AG20443 (cell line): ENCODE data around the gene MYO7A.

Source experiments
- DNase-seq: peaks from one replicate; pipeline ENCODE4 v3.0.0; 2012; ENCODE audit warnings: low spot score, mixed read lengths

Gene MYO7A

GRCh38 chr11:77146261-77147035 is 18.4 kb downstream of the MYO7A start:
- DNase-seq, result no peak

DNA sequence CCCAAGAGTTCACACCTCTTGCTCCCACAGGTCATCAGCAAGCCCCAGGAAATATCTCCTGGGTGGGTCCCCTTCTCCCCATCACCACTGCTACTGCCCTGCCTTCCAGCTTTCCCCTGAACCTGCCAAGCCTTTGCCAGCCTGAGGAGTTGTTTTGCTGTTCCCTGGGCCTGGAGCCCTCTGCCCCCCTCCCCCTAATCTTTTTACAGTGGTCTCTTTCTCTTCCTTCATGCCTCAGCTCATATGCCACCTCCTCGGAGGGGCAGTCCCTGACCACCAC is 18.9 kb downstream of the MYO7A start:
- no peak for DNase-seq

DNA sequence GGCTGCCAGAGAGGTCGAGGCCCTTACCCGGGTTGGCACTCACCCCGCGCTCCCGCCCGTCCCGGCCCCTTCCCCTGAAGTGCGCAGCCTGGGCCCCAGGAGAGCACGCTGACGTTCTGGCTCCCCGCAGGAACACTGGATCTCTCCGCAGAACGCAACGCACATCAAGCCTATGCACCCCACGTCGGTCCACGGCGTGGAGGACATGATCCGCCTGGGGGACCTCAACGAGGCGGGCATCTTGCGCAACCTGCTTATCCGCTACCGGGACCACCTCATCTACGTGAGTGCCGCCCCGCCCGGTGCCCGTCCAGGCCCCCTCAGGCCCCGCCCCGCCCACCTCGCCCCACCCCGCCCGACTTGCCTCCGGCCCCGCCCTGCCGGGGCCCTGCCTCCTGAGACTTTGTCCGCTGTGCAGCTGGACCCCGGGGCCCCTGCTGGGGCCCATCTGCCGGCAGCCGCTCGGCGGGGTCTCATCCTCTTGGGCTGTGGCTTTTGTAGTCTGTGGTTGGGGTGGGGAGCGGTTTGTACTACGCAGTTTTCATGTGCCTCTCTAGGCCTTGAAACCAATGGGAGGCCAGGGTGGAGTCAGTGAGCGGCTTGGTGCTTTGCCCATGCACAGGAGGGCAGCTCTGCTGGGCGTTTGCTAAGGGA is 19.7 kb downstream of the MYO7A start:
- peak; percentile 78 for DNase-seq

GRCh38 chr11:77148963-77149715 is 21.1 kb downstream of the MYO7A start:
- DNase-seq, result no peak

DNA sequence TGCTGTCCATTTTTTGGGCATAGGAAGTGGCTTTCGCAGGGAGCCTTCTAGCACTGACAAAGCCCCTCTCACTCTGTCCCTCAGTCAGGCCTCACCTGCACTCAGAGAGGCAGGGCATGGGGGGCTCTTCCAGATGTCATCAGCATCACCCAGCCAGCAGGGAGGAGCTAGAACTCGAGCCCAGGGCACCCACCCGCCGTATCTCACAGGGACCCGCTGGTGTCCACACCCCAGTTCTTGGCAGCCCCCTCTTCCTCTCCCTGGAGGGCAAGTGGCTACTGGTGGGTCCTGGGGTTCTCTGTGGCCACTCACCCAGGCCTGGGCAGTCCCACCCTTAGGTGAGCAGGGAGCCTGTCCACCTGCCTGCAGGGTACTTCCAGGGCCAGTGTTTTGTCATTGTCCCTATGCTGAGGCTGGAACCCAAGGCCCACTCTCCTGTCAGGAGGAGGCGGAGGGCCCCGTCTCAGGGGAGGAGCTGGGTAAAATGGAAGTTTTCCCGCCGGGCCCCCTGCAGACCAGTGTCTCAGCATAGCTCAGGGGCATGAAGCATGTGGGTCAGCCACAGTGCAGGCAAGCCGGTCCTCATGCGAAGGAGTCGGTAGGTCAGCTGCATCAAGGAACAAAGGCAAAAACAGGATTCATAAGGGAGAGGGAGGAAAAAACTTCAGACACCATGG is 21.8 kb downstream of the MYO7A start:
- DNase-seq, result no peak

GRCh38 chr11:77150836-77151235 is 22.8 kb downstream of the MYO7A start:
- DNase-seq, result no peak

GRCh38 chr11:77151804-77152509 is 23.9 kb downstream of the MYO7A start:
- DNase-seq, result no peak

DNA sequence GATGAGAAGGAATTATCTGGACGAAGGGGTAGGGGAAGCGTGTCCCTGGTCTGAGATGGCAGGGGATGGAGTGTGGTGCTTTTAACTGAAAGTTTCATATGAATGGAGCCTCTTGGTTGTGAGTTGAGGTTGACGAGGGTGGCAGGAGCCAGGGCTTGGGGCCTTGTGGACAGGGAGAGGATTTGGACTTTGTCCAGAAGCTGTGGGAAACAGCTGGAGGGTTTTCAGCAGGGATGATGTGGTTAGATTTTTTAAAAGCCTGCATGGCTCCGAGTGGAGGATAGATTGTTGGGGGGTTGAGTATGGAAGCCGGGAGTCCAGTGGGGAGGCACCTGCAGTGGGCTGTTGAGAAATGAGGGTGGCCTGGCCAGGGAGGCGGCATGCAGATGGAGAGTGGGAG is 24.8 kb downstream of the MYO7A start:
- DNase-seq, result no peak

DNA sequence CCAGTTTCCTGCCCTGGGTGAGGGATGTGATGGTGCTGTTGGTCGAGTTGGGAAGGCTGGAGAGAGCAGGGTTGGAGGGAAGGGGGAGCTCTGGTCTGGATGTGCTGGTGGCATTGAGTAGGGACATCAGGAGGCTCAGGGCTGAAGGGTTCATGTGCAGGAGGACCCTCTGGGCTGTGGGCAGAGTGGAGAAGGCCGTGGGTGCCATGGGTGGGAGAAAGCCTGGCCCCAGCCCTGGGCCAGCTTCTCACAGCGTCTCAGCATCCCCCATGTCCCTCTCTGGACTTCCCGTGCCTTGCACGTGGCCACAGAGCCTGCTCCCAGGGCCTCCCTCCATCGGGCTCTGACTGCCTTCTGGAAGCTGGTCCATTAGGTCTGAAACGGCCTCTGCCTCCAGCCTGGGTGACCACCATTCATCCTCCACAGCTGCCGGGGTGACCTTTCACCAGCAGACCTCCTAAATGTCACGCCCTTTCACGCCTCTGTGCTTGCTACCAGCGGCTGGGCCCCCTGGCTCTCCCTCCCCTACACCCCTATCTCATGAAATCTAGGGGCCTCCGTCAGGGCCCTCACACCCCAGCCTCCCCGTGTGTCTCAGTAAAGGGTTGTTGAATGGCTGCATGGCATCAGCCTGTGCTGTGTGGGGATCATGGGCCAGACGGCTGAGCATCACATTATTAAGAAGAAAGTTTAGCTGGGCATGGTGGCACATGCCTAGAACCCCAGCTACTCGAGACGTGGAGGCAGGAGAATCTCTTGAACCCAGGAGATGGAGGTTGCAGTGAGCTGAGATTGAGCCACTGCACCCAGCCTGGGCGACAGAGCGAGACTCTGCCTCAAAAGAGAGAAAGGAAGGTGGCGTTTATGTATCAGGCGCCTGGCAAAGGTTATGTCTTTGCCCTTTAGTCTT is 25.5 kb downstream of the MYO7A start:
- no peak for DNase-seq

GRCh38 chr11:77154381-77155081 is 26.5 kb downstream of the MYO7A start:
- DNase-seq, result no peak

DNA sequence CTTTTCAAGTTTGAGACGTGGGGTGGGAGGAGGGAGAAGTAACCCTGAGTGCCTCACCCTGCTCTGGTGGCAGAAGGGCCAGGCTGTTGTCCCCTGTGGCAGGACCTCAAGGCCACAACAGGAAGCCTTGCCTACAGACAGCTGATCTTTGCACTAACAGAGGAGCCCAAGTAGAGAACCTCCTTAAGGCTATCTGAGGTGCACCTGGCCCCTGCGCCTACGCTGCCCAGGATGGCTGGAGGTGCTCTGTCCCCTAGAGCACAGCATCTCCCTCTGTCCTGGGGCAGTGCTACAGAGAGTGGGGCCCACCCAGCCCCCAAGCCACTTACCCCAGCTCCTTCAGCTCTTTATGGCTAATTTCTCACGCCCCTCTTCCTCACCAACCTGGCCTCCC is 27.0 kb downstream of the MYO7A start:
- DNase-seq, result no peak

- no peak for DNase-seq
Measured at GRCh38 chr11:77155556-77156130, 27.6 kb downstream of the MYO7A start.

- no peak for DNase-seq
Measured at GRCh38 chr11:77156396-77157195, 28.6 kb downstream of the MYO7A start.

GRCh38 chr11:77158041-77158695 is 30.1 kb downstream of the MYO7A start:
- DNase-seq, result no peak

DNA sequence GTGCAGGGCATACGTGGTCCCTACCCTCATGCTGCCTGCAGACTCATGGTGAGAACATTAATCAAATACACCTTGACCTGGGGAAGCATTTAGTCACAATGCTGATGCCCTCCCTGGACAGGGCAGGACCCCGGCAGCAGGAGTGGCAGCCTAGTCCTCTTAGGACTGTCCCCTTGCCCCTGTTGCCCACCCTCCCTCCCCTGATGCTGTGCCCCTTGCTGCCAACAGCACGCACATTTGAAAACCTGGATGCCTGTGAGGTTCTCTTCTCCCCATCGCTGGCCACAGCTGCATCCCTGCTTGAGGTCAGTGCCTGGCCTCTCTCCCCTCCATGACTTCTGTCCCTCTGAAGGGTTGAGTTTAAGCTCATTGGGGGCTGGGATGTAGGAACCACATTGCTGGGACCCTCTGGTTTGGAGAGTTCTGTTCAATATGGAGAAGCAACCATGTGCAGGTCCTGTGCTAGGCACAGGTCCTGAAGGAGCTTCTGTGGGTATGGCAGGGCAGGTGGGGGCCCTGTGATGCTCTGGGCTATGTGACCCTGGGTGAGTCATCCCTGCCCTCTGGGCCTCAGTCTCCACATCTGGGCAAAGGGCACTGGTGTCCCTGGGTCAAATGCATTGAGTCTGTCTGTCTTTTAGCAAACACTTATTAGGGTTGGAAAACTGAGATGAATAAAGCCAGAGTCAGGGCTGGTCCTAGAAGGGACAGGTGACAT is 31.3 kb downstream of the MYO7A start:
- no peak for DNase-seq

GRCh38 chr11:77159937-77160495 is 32.0 kb downstream of the MYO7A start:
- DNase-seq, result no peak

DNA sequence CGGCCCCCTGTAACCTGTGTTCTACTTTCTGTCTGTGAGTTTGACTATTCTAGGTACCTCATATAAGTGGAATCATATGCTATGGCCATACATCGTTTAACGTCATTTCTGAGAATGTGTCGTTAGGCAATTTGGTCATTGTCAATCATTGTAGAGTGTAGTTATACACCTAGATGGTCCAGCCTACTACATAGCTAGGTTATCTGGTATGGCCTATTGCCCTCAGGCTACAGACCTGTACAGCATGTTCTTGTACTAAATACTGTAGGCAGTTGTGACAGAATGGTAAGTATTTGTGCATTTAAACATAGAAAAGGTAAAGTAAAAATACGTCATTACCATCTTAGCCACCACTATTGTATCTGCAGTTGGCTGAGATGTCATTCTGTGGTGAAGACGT is 35.2 kb downstream of the MYO7A start:
- DNase-seq, result no peak

DNA sequence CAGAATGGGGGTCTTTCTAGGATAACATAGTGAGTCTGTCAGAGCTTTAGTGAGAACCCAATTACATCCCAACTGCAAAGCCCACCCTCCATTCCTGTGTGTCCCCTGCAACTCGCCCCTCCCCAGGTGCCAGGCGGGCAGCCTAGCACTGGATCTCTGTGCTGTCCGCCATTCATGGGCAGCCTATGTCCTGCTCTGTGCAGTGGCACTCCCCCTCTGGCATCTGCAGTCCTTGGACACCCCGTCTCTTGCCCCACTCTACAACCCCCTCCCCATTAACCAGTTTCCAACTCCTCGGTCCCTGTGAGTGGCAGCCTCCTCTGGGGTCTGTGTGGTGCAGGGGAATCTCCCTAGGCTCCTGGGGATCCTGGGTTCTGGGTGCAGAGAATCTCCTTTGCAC is 37.0 kb downstream of the MYO7A start:
- DNase-seq, result no peak
